Bone marrow (tissue), 2 donors: ENCODE data around the gene IFT20.
"Not testable (repeated sequence)": the region's sequence is repeated elsewhere in the genome, so short reads cannot be mapped to it uniquely, and the experiment has no call there.

Source experiments
- DNase-seq, 2 donors: peaks; one replicate each; lab custom pipeline; 2025; lab: John Stamatoyannopoulos, UW

IFT20 gene

DNA sequence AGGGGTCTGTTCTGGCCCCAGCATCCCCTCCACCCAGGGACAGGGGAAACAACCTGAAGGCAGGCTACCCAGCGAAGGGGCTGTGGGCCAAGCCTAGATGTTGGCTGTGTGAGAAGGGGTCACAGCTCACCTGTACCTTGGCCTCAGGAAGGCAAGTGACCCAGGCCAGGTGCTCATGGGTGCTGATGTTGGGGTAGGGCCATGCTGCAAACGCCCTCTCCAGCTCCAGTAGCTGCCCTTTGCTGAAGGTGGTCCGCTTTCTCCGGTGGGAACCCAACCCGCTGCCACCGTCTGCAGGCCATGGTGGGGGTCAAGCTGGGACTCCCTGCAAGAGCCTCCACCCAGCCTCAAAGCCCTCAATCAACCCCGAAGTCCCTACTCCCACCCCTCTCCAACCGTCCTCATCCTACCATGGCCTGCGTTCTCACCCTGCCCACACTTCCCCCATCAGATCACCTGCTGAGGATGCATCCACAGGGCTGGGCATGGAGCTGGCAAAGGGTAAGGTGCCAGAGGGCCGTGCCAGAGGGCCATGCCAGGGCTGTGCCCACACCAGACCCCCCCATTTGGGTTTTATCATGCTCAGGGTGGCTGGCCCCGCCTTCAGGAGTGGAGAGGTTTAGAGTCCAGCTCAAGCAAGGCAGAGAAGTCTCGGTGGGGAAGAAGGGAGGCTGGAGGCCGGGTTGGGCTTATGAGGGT lies 29.5 kb upstream of the IFT20 start, which contains the start of gene SEBOX:
SEBOX (minus strand) TSS at position 535 of the 699 bp plus-strand sequence; CDS start at position 487, 48 bp downstream.
- no peak for DNase-seq

DNA sequence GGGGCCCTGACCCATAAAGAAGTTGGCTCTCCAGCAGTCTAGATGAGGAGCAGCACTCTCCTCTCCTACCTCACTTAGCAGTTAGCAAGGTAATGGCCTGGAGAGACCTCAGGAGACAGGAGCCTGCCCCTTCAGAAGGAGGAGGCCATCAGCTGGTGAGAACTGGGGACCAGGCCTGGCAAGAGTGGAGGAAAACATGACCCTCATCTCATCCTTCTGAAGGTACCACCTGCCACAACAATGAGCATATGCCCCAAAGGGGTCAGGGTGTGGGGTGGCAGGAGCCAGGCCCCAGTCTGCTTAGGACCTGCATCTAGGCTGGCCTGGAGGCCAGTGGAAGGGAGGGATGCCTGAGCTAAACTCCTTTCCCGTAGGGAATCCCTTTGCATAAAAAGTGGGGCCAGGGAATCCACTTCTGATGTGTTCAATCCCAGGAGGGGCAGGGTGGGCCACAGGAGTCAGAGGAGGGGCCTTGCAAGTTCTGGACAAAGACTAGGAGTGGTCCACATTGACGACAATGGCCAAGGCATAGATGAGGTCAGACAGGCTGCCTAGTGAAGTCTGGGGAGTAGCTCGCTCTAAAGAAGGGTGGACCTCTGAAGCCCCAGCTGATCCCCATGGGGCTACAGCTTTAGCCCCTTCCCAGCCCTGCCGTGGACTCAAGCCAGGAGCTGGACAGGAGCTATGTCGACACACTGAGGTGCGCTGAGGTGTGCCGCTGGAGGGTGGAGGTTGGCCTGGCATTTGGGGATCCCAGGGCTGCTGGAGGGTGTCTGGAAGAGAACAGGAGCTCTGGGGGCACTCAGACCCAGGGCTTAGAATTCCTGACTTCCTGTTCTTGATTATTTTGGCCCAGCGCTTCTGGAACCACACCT lies 28.7 kb upstream of the IFT20 start:
- DNase-seq: no peak

DNA sequence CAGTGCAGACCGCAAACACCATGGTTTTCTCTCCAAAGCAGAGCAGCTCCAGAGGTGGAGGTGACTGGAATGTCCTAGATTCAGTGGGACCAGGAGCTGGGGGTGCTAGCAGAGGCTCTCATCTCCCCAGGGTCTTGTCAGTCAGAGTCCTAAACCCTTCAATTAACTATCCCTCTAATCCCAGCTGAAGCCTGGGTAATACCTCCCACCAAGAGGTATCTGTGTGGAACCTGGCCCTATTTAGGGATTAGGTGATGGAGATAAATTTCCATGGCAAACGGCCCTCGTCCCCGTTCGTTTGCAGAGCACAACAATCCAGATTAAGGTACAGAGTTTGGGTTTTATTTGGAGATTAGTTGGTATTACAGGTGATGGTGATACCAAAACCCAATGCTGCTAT lies 27.9 kb upstream of the IFT20 start:
- no peak for DNase-seq

DNA sequence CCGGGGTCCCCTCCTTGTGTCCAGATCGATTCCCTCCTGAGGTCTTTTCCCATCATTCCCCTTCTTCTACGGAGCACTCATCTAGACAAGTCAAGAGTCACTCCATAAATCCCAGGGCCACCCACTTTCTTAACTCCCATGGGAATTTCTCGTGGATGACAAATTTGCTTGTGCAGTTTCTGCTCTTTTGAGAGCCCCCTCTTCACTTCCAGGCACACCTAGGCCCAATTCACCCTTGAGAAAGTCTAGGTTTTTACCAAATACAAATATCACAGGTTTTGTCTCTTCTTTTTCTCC lies 22.6 kb upstream of the IFT20 start:
- DNase-seq: no peak

DNA sequence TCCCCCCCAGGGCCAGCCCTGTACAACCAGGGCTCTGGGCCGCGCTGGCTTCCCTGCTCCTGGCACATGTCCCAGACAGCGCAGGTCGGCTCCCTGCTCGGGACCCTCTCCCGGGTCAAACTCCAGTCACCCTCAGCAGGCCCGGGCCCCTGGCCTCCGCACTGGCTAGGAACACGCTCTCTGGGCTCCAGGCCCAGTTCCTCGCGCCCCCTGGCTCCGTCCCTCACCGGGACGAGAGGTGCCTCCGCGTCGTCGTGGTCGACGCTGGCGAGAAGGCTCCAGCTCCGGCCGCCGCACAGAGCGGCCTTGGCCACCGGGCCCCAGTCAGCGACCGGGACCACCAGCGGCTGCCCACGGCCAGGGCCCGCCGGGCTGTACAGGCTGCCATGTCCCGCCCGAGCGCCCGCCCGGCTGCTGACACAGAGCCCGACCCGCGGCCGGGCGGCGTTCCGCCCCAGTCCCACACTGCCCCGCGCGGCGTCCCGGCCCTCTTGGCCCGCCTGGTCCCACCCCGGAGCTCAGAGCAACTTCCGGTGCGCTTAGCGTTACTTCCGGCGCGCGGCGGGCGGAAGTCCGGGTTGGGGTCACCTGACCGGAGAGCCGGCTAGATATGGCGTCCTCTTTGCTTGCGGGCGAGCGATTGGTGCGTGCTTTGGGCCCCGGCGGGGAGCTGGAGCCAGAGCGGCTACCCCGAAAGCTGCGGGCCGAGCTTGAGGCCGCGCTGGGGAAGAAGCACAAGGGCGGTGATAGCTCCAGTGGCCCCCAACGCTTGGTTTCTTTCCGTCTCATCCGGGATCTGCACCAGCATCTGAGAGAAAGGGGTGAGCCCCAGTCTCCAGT lies 22.0 kb upstream of the IFT20 start, which contains the start of gene POLDIP2:
POLDIP2 (minus strand) TSS at position 467 of the 840 bp plus-strand sequence; CDS start at position 388, 79 bp downstream.
- DNase-seq: peak; percentile 80 to 88

DNA sequence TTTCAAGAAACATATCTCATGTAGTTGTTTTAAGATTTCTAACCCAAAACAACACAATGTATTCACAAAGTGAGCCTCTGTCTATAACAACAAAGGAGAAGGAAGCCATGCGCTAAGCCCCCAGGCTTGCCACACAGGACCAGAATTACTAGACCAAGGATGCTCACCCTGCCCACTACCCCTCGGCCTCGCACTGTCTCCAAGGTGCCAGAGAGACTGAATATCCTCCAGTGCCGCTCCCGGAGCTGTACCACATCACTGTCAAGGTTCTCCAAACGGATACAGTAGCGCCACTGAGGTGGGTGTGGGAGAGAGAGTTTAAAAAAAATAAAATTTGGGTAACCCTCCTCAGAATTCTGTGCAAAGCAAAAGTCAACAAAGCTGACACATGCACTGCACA lies 15.0 kb upstream of the IFT20 start:
- no peak for DNase-seq

DNA sequence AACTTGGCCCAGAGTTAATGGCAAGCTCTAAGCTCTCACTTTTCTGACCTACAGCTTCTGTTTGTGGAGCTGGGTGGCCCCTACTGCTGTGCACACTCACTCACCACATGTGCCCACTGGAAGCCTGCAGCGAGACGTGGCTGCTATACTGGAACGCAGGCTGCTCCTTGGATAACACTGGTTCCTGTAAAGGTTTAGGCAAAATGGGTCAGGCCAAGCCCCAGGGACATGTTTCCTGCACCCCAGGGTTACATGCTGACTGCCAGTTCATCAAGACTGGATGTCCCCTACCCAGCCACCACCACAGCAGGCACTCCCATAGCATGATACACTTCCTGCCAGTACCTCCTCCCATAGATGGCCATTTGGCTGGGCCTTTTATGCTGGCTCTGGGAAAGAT lies 13.7 kb upstream of the IFT20 start:
- no peak for DNase-seq

DNA sequence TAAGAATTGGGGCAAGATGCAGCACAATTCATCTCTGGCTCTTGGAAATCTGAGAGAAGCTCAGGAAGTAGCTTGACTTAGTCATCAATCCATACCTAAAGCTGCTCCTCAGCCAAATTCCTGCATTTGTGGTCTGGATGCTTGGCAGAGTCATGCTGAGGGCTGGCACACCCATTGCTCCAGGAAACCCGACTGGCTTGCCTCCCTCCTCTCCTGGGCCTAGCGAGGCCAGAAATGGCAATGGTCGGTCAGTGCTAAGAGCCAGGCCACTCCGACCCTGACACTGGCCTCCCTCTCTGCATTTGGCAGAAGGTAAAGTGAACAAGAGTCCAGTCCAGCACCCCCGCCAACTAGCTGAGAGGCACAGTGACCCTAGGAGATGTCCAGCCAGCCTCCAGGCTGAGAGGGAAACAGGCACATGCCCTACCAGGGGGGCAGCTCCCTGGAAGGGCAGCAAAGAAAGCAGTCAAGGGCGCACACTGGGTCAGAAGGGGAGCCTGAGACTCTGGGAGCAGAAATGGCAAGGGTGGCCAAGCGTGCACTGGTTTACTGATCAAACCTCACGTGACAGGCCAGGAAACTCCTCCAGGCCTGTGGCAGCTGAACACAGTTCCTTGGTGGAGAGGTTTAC lies 12.1 kb upstream of the IFT20 start:
- no peak for DNase-seq

DNA sequence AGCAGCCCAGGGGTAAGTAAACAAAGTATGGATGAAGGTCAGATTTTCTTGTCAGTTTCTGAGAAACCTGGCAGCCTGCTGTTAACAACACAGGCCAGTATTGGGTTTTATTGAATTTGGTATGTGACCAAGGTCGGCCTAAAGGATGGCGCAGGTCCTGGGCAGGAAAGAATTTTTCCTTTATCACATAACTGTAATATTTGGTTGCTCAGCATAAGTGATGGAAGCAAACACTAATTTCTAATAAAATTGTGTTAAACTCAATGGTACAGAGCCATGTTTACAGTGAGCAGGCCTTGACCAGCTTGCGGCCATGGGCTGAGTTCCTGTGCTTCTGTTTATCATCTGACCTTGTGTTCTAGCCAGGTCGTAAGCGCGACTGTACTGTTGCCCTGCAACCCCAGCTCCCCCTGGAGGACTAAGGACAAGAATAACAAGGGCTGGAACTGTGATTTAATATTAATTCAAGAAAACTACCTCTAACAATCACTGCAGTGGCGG lies 11.5 kb upstream of the IFT20 start:
- DNase-seq: no peak

DNA sequence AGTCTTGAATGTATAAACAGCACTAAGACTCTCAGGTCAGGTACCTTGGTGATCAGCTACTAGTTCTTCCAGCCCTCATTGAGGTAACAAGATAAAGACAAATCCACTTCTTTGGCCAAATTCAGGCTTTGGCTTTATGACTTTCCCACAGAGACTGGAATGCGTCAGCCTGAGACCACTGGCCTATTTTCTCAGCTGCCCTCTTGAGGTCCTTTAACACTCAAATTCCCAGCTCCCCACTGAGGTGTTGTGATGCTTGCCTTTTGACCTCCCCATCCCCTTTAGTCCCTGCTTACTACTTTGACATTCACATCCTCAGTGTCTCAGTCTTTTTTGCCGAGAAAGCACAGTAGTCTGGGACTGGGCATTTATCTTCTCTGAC lies 10.9 kb upstream of the IFT20 start:
- DNase-seq: no peak

DNA sequence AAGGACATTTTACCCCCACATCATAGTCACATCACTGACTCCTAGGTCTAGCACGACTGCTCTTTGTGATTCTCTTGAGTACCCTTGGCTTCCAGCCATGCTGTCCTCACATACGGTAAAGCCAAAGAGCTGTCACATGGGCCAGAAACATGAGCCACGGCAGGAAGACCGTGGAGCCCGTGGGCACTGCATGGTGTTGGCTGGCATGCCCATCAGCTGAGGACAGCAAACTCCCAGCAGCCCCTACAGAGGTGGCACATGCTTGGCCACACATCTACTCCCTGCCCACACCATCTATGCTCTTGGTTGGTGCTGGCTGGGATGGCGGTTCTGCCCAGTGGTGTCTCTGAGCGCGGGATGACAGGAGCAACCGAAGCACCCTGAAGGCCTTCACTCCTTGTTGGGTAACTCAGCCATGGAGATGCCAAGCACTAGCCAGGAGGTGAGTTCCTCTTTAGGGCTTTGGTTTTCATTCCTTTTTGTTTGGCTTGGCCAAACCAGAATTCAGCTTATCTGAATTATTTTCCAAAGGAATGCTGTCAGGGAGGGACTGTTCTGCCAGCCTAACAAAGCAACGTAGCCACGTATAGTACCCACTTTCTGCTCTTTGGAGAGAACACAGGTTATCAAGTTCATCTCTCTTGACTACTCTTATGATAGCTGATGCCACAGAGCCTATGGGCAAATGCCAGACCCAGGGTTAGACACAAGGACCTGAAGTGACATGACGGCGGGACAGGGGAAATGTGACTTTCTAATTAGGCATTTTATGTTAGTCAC lies 10.3 kb upstream of the IFT20 start:
- DNase-seq: no peak

DNA sequence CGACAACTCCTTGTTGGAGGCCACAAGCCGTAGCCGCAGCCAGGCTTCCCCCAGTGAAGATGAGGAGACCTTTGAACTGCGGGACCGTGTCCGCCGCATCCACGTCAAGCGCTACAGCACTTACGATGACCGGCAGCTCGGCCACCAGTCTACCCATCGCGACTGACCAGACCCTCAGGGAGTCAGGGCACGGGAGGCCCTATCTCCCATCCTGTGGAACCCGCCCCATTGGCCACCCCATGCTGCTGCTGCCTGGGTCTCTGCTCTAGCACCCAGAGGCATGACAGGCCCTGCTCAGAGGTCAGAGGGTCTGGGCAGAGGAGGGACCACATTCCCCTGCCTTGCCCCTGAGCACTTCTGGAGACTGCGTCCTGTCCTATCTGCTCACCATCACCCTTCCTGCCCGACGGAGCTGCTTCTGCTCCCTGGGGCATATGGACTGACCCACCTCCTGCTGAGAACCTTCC lies 9.2 kb upstream of the IFT20 start:
- no peak for DNase-seq

DNA sequence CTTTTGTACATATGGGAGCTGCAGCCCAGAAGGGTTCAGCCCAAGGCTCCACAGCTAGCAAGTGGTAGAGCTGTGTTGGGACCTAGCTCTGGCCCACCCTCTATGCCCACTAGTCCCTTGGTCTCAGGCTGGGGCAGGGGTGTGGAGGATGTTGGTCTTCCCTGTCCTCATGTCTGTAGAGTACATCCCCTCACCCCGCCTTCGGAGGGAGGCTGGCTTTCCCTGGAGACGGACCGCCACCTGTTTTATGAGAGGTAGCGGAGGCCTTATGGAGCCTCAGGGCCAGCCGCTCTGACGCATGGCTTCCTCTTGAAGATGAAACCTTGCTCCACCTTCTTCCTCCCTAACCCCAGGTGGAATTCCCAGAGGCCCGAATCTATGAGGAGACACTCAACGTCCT lies 8.7 kb upstream of the IFT20 start:
- no peak for DNase-seq

DNA sequence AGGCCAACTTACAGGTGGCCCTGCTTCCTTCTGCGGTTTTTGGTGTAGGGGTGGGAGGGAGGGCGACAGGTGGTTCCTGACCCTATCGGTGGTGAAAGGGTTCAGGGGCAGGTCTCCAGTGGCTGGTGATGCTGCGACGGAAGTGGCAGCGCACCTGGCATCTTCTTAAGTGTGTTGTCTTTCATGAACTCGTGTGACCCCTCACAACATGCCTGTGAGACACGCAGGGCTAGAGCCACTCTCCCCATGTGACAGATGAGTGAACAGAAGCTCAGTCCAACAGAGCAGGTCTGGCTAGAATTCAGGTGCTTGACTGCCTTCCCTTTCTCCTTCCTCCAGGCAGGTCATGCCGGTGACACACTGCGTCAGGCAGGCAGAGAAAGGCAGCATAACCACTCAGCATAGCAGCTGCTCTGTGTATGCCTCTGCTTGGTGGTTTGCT lies 8.2 kb upstream of the IFT20 start:
- DNase-seq: no peak

DNA sequence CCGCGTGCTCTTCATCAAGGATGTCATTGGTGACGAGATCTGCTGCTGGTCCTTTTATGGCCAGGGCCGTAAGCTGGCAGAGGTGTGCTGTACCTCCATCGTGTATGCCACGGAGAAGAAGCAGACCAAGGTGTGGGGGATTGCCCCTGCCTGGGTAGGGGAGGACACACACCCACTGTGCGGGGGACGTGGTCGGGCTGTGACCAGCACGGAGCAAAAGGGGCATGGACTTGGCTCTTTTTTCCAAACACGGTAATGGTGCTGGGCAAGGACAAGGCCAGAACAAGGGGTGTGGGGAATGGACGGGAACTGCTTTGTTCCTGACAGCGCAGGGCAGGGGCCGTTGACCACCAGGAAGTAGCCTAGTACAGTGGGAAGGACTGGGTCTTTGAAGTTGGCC lies 7.0 kb upstream of the IFT20 start:
- no peak for DNase-seq

DNA sequence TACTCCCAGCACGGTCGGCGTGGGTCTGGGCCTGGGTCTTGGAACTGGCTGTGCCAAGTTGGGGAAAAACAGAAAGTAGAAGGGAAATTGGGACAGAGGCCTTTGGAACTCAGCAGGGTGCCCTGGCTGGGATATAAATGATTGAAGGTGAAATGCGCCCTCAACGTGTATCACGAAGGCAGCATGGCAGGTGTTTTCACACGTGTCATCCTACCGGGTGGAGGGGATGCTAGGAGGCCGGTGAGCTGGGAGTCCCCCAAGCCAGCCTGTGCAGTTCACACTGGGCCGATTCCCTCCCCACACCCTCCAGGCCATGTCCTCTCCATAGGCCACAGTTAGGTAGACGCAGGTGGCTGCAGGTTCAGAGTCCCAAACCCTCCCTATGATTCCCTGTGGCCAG lies 6.2 kb upstream of the IFT20 start:
- DNase-seq: no peak

DNA sequence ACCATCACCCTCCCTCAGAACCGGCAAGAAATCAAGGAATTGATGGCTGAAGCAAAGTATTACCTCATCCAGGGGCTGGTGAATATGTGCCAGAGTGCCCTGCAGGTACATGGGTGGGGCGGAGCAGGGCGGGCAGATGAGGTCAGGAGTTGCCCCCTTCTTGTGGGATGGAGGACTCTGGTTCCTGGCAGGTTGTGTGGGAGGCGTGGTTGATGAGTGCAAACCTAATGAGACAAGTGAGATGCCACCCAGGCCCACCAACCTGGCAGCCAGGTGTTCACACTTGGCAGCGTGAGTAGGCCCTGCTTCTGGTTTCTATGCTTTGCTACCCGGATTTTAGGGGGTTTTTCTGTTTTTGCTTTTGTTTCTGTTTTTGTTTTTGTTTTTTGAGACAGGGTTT lies 5.1 kb upstream of the IFT20 start:
- DNase-seq: no peak

DNA sequence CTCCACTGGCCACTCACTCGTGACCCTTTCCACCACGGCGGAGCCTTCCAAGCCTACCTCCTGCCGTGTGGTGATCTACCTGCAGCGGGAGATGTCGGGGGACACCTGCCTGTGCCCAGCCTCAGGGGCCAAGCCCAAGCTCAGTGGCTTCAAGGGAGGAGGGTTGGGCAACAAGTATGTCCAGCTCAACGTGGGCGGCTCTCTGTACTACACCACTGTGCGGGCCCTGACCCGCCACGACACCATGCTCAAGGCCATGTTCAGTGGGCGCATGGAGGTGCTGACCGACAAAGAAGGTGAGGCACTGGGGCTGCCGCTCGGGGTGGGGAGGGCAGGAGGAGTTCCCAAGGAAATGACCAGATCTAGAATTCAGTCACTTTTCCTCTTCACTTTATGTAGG lies 4.2 kb upstream of the IFT20 start:
- DNase-seq: no peak

DNA sequence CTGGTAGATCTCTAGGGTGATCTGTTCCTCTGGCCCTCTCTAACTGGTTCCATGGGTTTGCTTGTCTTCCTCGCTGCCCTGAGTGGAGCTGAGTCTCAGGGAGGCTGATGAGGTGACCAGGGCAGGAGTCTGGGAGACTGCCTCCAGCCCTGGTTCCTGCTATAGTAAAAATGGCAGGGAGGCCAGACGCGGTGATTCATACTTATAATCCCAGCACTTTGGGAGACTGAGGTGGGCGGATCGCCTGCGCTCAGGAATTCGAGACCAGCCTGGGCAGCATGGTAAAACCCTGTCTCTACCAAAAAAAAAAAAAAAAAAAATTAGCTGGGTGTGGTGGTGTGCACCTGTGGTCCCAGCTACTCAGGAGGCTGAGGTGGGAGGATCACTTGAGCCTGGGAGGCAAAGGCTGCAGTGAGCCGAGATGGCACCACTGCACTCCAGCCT lies 3.5 kb upstream of the IFT20 start:
- not testable (repeated sequence) for DNase-seq

DNA sequence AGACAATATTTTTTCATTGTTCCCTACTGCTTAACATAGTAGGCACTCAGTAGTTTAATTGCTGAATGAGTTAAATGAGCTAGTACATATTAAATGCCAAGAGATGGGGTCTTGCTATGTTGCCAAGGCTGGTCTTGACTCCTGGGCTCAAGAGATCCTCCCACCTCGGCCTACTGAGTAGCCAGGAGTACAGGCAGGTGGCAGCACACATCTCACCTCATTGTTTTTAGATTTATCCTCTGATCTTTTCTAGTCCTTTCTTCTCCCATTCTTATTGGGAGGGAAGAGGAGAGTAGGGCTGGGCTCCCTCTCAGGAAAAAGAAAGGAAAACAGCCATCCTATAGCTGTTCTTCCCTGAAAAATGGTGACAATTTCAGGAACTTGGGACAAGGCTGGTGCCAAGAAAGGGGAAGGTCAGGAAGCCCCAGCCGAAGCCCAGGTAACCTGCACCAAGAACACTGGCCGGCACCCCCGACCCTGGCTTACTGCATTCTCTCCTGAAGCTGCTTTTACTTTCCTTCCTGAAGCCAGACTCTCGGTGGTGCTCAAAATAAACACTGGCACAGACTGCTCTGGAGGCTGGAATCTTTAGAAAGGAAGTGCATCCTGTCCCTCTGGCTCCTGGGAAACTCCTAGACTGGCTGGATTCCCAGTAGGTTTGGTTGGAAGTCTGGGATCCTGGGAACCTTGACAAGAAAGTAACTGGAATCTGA lies 2.9 kb upstream of the IFT20 start:
- DNase-seq: no peak
